Kidney epithelial cell (primary cell): ENCODE data around the gene CDIPT. TPM values are rescaled to one million over a fixed set of nuclear protein-coding genes. Genes with fewer than 3 reads are reported as not detected.

Source experiments
- DNase-seq: peaks from one replicate; pipeline ENCODE4 v3.0.0-alpha.2; 2010; ENCODE audit warnings: low read depth
- H3K27me3 ChIP-seq: 2 replicates; pipeline ENCODE4 v1.6.0; 2011; ENCODE audit warnings: low read length; ENCODE audit not compliant: control insufficient read depth, insufficient read depth
- H3K36me3 ChIP-seq: 2 replicates; pipeline ENCODE4 v1.5.1; 2011; ENCODE audit warnings: low read length; ENCODE audit not compliant: control insufficient read depth, insufficient read depth
- H3K4me3 ChIP-seq: 2 replicates; pipeline ENCODE4 v1.5.1; 2011; ENCODE audit warnings: low read depth, mild to moderate bottlenecking, control low read depth, low read length
- total RNA-seq: library from RNA; depleted of rRNA; stranded (reverse); fragments of >200 nt; gene quantifications from 2 replicates; pipeline ENCODE4 v1.2.3, GENCODE V29; 2015
- TF ChIP-seq, protein P1 (sequence below): IDR thresholded peaks from 2 replicates; pipeline ENCODE4 v1.5.1; 2011; ENCODE audit warnings: mild to moderate bottlenecking, moderate library complexity, low read length, control low read depth, inconsistent platforms; ENCODE audit not compliant: insufficient read depth, poor library complexity, severe bottlenecking

CDIPT gene
- total RNA-seq, 1 donor from 2014 or later: 83.9 TPM

- TF ChIP-seq, protein P1, sequence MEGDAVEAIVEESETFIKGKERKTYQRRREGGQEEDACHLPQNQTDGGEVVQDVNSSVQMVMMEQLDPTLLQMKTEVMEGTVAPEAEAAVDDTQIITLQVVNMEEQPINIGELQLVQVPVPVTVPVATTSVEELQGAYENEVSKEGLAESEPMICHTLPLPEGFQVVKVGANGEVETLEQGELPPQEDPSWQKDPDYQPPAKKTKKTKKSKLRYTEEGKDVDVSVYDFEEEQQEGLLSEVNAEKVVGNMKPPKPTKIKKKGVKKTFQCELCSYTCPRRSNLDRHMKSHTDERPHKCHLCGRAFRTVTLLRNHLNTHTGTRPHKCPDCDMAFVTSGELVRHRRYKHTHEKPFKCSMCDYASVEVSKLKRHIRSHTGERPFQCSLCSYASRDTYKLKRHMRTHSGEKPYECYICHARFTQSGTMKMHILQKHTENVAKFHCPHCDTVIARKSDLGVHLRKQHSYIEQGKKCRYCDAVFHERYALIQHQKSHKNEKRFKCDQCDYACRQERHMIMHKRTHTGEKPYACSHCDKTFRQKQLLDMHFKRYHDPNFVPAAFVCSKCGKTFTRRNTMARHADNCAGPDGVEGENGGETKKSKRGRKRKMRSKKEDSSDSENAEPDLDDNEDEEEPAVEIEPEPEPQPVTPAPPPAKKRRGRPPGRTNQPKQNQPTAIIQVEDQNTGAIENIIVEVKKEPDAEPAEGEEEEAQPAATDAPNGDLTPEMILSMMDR: no peak
- Histone ChIP-seq H3K27me3 (no peaks in the 10 kb centered on the region), H3K4me3 (no peak overlapping the region), H3K36me3 (no peaks in the 10 kb centered on the region)
- no peak for DNase-seq
These were observed 4.7 kb downstream of the CDIPT start for GRCh38 chr16:29858149-29858849.

GRCh38 chr16:29857133-29857760 lies 5.8 kb downstream of the CDIPT start:
- DNase-seq: no peak
- TF ChIP-seq, protein P1: no peak
- Histone ChIP-seq H3K27me3 (no peaks in the 10 kb centered on the region), H3K4me3 (no peak overlapping the region), H3K36me3 (no peaks in the 10 kb centered on the region)

GRCh38 chr16:29854520-29855100 lies 8.4 kb downstream of the CDIPT start:
- no peak overlapping the region for H3K4me3 ChIP-seq
- H3K36me3 ChIP-seq: no peaks in the 10 kb centered on the region
- H3K27me3 ChIP-seq: no peaks in the 10 kb centered on the region
- TF ChIP-seq, protein P1: no peak
- DNase-seq: no peak

- H3K4me3 ChIP-seq: no peak overlapping the region
- TF ChIP-seq, protein P1: no peak
- H3K27me3 ChIP-seq: no peaks in the 10 kb centered on the region
- DNase-seq: no peak
- H3K36me3 ChIP-seq: no peaks in the 10 kb centered on the region
These were observed 10.4 kb downstream of the CDIPT start for GRCh38 chr16:29852654-29853053.

GRCh38 chr16:29850998-29851397 lies 12.0 kb downstream of the CDIPT start:
- TF ChIP-seq, protein P1: no peak
- H3K4me3 ChIP-seq: no peak overlapping the region
- no peaks in the 10 kb centered on the region for H3K36me3 ChIP-seq

More at GRCh38 chr16:29850998-29851397, 12.0 kb downstream of the CDIPT start:
- no peak for DNase-seq
- no peaks in the 10 kb centered on the region for H3K27me3 ChIP-seq
